Measurements from ENCODE around the gene TPCN2.

- TF ChIP-seq CTCF (IDR thresholded peaks at IDR 0.05; ENCODE audit: borderline replicate concordance, extremely low read depth, low read length, poor library complexity, severe bottlenecking) (no peak), EZH2 (IDR thresholded peaks at IDR 0.05; ENCODE audit: borderline replicate concordance, low read depth, low read length, severe bottlenecking) (no peak)
Measured at GRCh38 chr11:69080257-69080995, 31.7 kb downstream of the TPCN2 start.

Data from DND-41 (cell line).